ENCODE measurements around the gene FANK1.
A peak's percentile ranks its signal among the peaks of the same experiment; 100 is the strongest.
"Not testable (repeated sequence)": the region's sequence is repeated elsewhere in the genome, so short reads cannot be mapped to it uniquely, and the experiment has no call there.

The FANK1 gene

GRCh38 chr10:125878957-125879835 lies 17.2 kb upstream of the FANK1 start:
- TF ChIP-seq, protein P1, sequence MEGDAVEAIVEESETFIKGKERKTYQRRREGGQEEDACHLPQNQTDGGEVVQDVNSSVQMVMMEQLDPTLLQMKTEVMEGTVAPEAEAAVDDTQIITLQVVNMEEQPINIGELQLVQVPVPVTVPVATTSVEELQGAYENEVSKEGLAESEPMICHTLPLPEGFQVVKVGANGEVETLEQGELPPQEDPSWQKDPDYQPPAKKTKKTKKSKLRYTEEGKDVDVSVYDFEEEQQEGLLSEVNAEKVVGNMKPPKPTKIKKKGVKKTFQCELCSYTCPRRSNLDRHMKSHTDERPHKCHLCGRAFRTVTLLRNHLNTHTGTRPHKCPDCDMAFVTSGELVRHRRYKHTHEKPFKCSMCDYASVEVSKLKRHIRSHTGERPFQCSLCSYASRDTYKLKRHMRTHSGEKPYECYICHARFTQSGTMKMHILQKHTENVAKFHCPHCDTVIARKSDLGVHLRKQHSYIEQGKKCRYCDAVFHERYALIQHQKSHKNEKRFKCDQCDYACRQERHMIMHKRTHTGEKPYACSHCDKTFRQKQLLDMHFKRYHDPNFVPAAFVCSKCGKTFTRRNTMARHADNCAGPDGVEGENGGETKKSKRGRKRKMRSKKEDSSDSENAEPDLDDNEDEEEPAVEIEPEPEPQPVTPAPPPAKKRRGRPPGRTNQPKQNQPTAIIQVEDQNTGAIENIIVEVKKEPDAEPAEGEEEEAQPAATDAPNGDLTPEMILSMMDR (IDR thresholded peaks at IDR 0.05; ENCODE audit: low read depth, low read length), result no peak
- H3K4me3 ChIP-seq (ENCODE audit: low read depth, low read length), result no peak overlapping the region

DNA sequence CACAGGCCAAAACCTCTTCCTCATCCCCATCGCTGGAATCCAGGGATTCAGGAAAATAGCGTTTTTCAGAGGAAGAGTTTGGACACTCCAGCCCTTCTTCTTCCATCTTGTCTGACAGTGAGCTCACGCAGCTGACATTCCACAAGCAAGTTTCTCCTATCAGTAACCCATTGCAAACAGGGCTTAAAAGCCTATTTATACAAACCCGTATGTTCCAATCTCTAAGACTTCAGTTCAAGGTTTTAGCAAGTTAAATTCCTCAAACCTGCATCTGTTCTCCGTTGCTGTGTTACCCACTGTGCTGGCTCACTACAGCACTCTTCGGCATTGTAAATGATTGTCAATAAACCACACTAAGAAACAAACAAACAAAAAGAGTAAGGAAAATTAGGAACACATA lies 15.6 kb upstream of the FANK1 start:
- H3K4me3 ChIP-seq (ENCODE audit: low read depth, low read length), result no peak overlapping the region
- TF ChIP-seq, protein P1 (IDR thresholded peaks at IDR 0.05; ENCODE audit: low read depth, low read length), result no peak

DNA sequence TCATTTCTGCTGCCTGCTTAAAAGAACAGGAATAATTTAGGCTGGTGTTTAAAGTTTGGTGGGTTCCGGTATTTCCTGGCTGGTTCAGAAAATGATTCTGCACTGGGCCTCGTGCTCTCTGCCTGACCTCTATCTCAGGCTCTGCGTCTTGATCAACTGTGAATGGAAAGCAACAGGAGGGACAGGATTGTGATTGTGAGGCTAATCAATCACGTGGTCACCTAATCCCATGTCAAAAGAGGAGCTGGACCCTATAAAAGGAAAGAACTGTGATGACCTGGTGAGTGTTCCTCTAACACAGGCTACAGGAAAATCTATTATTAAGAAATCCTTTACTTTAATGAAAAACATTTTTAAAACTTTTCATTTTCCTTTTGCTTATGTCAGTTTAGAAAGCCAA lies 15.2 kb upstream of the FANK1 start, which contains the start of gene DHX32:
TSS of gene DHX32 (minus strand) at position 101 of the 400 bp plus-strand sequence. CDS start 468 bp downstream, outside the sequence.
- TF ChIP-seq, protein P1 (IDR thresholded peaks at IDR 0.05; ENCODE audit: low read depth, low read length), result no peak
- H3K4me3 ChIP-seq (ENCODE audit: low read depth, low read length), result no peak within 1 kb of the TSS

DNA sequence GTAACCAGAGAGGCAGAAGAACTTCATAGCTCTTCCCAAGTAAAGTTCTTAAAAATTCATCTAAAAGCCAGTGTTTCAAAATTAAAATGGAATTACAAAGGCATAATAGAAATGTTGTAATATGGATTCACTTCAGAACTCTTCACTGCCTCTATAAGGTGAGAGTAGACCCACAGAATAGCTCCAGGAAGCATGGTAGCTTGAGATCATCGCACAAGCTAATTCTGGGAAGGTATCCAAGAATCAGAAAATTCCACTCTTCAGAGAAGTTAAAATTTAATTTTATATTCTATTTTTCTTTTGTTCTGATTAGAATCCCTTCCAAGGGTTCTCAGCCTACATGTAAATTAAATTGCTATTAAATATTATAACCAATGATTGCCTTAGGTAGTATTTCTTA lies 13.8 kb upstream of the FANK1 start:
- TF ChIP-seq, protein P1 (IDR thresholded peaks at IDR 0.05; ENCODE audit: low read depth, low read length), result no peak
- H3K4me3 ChIP-seq (ENCODE audit: low read depth, low read length), result no peak overlapping the region

- TF ChIP-seq, protein P1 (IDR thresholded peaks at IDR 0.05; ENCODE audit: low read depth, low read length), result no peak
- no peak overlapping the region for H3K4me3 ChIP-seq (ENCODE audit: low read depth, low read length)
These were observed 13.2 kb upstream of the FANK1 start for GRCh38 chr10:125883211-125883610.

DNA sequence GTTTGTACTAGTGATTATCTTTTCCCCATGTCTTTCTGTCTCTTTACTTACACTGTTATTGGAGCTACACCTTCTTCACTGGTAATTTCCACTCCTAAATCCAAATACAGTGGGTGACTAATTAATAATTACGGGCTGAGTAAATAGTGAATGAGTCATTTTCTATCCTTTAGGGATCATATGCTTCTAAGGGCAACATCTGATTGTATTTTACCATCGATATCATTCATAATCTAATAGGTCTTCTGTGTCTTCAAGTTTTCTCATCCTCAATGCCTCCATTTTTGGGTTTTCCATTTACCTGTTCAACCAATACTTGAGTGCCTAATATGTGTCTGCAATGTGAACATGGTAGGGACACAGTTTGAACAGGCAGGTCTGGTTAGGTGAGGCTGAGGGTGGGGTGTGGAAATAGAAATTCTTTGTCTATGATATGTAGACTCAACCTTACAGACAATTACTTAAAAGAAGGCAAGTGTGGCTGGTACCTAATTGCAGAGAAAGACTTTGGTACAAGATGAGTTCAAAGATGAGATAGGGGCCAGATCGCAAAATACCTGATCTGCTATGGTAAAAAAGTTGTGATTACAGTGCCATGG lies 9.4 kb upstream of the FANK1 start:
- TF ChIP-seq, protein P1 (IDR thresholded peaks at IDR 0.05; ENCODE audit: low read depth, low read length), result no peak
- no peak overlapping the region for H3K4me3 ChIP-seq (ENCODE audit: low read depth, low read length)

- H3K4me3 ChIP-seq (ENCODE audit: low read depth, low read length), result not testable (repeated sequence)
These were observed 6.9 kb upstream of the FANK1 start for GRCh38 chr10:125889441-125889840.

- not testable (repeated sequence) for H3K4me3 ChIP-seq (ENCODE audit: low read depth, low read length)
These were observed 4.0 kb upstream of the FANK1 start for GRCh38 chr10:125892402-125892801.

DNA sequence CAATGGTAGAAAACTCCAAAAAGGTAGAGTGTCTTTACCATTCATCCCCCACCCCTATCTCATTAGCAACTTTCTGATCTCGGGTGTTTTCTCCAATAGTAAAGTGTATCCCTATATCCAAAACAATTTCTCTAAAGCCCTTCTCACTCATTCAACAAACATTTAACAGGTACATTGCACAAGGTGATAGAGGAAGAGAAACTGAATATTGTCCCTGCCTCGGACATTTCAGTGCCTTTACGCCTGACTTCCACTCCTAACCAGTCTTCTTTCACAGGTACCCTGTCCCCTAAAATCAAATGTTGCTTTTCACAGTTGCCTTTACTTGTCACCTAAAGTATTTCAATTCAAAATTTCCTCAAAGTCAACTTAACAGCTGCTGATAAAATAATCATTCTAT lies 2.2 kb upstream of the FANK1 start:
- H3K4me3 ChIP-seq (ENCODE audit: low read depth, low read length), result not testable (repeated sequence)

DNA sequence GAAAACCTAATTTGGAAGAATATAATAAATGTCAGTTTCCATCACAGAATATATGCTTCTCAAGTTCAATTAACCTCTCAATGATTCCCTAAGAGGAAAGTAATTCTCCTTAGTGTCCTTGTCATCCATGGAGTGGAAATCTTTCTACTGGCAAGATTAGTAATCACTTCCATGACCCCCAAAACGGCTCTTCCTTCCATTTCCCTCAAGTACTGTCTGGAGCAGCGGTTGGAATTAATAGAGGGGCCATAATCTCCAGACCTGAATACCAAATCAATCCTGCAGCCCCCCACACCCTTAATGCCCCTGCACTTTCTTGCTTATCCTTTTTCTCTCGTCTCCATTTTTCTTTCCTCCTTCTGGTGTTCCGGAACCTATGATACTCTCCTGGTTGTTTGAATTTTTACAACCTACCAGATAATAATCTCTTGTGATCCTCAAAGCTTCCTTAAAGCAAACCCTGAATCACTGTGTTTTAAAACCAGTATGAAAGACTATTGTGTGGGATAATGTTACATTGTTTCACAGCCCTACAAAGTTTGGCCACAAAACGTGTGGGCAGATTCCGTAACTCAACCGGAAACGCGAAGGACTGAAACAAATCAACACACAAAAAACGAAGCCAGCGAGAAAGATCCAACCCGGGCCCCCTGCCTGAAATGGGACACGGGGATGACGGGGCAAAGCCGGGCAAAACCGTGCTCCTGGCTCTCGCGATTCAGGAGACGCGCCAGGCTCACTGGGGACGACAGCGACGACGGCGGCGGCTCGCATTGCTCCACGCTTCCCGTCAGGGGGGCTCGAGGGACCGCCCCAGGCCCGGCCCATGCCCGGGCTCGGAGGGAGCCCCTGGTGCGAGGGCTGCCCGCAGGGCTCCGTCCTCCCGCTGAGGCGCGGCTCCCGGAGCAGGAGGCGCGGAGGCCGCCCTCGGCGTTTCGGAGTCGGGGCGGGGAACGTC lies 955 bp upstream of the FANK1 start:
- H3K4me3 ChIP-seq (ENCODE audit: low read depth, low read length), result peak overlapping the region; percentile 66

DNA sequence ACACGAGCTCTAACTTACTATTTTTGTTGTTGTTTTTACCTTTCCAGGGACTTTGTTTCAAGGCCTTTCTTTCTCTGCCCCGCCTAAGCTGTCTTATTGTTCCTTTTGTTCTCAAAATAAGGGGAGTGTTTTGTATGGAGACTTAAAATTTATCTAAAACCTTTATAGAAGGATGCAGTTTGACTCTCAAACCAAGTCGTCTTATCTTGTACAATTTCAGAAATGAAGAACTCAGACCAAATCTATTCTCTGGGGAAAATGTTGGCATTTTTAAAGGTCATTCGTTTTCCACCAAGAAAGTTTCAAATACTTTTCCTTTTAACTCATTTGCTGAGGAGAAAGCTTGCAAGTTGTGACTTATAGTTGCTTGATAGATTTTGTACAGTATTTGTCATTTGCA lies 953 bp downstream of the FANK1 start:
- H3K4me3 ChIP-seq (ENCODE audit: low read depth, low read length), result not testable (repeated sequence)
